GM12865 (cell line): Measurements from ENCODE around the gene ZHX3.

Experiments
- DNase-seq: peaks from one replicate; pipeline ENCODE4 v3.0.0; 2010; ENCODE audit warnings: low read depth
- H3K4me3 ChIP-seq: 2 replicates; pipeline ENCODE4 v1.5.1; 2011; ENCODE audit warnings: mild to moderate bottlenecking, low read depth, low read length, control low read depth
- CTCF ChIP-seq: IDR thresholded peaks from 2 replicates; pipeline ENCODE4 v1.5.1; 2011; ENCODE audit warnings: low read length, control low read depth, low read depth, inconsistent platforms; ENCODE audit not compliant: insufficient read depth; ENCODE audit errors: missing control alignments

The ZHX3 gene

GRCh38 chr20:41145317-41145716 lies 172.2 kb downstream of the ZHX3 start:
- TF ChIP-seq CTCF: no peak
- no peak for DNase-seq
- H3K4me3 ChIP-seq: no peak overlapping the region

- no peak overlapping the region for H3K4me3 ChIP-seq
- TF ChIP-seq CTCF: no peak
- no peak for DNase-seq
Observed at GRCh38 chr20:41143354-41143753, 174.2 kb downstream of the ZHX3 start.

DNA sequence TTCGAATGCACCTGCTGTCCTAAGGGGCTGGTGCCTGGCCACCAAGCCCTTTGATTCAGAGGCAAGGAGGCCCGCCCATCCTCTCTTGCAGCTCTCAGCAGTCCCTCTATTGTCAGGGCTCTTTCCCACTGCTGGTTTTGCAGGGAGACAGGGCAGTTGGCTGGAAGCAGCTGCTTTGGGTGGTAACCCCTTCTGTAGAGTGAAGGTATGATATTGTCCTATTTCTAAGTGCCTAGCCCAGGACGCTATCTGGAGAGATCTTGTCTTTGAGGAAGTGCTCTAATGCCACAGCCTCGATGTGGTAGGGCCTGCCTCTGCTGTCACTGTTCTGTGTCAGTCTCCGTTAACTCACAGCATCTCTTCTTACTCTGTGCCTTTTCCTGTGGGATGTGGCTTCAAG lies 174.6 kb downstream of the ZHX3 start:
- TF ChIP-seq CTCF: no peak
- DNase-seq: no peak
- no peak overlapping the region for H3K4me3 ChIP-seq

DNA sequence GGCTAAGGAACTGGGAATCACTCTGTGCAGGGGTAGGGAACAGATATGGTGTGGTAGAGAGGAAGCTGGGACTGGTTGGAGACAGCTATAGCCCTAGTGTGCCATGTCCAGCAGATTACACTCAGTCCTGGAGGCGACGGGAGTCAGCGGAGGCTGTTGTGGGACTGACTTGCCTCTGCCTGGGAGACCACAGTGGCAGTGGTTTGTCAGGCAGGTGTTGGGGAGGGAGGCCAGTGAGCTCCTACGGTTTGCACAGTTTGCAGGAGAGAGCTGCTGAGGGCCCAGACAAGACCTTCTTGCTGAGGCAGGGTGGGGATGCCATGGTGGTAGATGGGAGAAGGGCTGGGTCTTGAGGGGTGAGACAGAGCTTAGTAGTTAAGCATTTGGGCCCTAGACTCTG lies 175.3 kb downstream of the ZHX3 start:
- no peak for TF ChIP-seq CTCF
- DNase-seq: no peak
- no peak overlapping the region for H3K4me3 ChIP-seq

DNA sequence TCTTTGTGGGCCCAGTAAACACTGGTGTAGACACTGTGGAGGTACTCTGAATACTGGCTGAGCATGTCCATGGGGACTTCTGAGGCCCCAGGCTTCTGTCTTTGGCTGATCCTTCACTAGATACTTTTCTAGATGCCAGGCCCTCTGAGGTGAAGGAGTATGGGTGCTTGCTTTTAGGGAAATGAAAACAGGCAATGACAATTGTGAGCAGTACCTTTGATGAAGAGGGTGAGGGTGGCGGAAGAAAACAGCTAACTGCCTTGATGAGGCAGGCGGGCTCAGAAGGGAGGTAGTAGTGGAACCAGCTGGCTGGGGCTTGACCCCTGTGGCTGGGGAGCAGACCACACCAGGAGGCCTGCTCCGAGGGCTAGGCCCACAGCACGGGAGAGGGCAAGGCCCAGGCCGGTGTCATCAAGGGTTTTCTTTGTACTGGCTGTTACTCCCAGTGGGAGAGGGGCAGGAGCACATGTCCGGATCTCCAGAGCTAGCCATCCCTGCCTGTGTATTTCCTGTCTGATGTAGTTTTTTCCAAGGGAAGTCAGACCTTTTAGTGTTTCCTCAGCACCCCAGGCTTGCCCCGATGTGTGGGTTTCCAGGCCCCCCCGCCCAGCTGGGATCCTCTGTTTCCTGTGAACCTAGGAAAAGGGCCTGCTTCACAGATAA lies 176.2 kb downstream of the ZHX3 start:
- no peak for DNase-seq
- TF ChIP-seq CTCF: no peak
- H3K4me3 ChIP-seq: no peak overlapping the region

DNA sequence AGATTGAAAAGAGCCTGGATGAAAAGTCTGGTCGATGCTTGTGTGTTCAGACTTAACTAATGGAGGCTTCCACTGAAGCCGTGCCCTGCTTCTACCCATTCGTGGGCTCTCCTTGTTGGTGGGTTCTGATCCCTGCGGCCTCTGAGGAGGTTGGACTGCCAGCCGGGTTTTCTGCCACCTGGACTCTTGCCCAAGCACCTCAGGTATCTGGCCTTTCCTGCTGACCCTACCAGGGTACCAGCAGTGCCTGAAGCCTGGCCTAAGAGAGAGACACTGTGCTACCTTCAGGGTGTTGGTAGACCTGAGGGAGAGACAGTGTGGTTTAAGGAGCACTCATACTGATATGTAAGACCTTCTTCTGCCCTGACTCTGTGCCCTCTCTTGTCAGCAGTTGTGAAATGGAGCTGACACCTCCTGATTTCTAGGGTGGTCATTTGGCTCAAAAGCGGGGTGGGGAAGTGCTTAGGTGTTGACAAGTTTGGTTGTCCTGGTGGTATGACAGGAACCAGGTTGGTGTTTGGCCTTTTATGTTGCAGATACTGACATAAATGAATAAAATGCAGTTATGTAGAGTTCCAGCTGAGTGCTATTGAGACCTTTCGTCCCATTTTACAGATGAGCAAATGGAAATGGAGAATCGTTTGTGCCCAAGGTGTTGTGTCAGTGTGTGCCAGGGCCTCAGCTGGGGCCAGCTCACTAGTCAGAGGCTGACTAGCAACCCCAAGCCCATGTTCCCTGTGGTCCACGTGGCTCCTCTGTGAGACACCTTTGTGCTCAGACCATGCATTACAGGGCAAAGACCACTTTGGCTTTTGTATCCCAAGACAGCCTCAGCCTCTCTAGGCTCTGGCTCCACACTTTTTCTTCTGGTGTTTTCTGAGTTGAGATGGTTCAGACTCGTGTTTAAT lies 177.1 kb downstream of the ZHX3 start:
- no peak for DNase-seq
- no peak for TF ChIP-seq CTCF
- no peak overlapping the region for H3K4me3 ChIP-seq
